ENCODE results near the gene ITIH3. TPM values are rescaled to one million over a fixed set of nuclear protein-coding genes. Genes with fewer than 3 reads are reported as not detected.
A peak's percentile ranks its signal among the peaks of the same experiment; 100 is the strongest.

Gene ITIH3
- total RNA-seq, 1 experiment from 2014 or later = 0.67 TPM

- DNase-seq (ENCODE audit: low read depth, low spot score) (peak; percentile 28), ATAC-seq (peak; percentile 91)
- Histone ChIP-seq H3K9me3 (ENCODE audit: control insufficient read depth, insufficient read depth, low read depth, low read length) (no peaks in the 10 kb centered on the region), H3K36me3 (ENCODE audit: control insufficient read depth, insufficient read depth, low read length) (no peaks in the 10 kb centered on the region), H3K27me3 (ENCODE audit: control insufficient read depth, insufficient read depth, low read length) (no peaks in the 10 kb centered on the region), H3K4me1 (ENCODE audit: control insufficient read depth, insufficient read depth, low read length) (no peaks in the 10 kb centered on the region), H3K27ac (ENCODE audit: low read length) (no peak overlapping the region), H3K4me3 (ENCODE audit: low read depth in 2 of 2, low read length in 2 of 2) (no peak overlapping the region)
- ChIA-PET POLR2A (no interaction called here), CTCF (interaction anchor here (0.6 to 0.7 kb wide), 2 partner anchors 66 to 130 kb away, joined by 4 read pairs; no protein-coding TSS in a partner anchor)
- BruUV-seq (replicated peaks) = no TSS peak
- intact Hi-C loops (cut with micrococcal nuclease; ENCODE audit: unreplicated experiment) (loop anchor here (2.0 kb wide), 1 partner anchor 221 kb away; no protein-coding TSS in a partner anchor), in situ Hi-C loops (cut with HindIII; ENCODE audit: low pct_unique_long_range_greater_than_20kb, low sequenced_read_pairs) (no loop called here)
- TF ChIP-seq CTCF (IDR thresholded peaks at IDR 0.05) (peak; percentile 72), POLR2AphosphoS5 (IDR thresholded peaks at IDR 0.05; ENCODE audit: low read depth, low read length) (no peak)
These were observed 56.8 kb downstream of the ITIH3 start for GRCh38 chr3:52851348-52851747.

GRCh38 chr3:52852419-52852818 is 57.8 kb downstream of the ITIH3 start:
- ATAC-seq (no peak), DNase-seq (ENCODE audit: low read depth, low spot score) (no peak)

More at GRCh38 chr3:52852419-52852818, 57.8 kb downstream of the ITIH3 start:
- in situ Hi-C loops (cut with HindIII; ENCODE audit: low pct_unique_long_range_greater_than_20kb, low sequenced_read_pairs) (no loop called here), intact Hi-C loops (cut with micrococcal nuclease; ENCODE audit: unreplicated experiment) (no loop called here)
- ChIA-PET CTCF (no interaction called here), POLR2A (no interaction called here)
- no peaks in the 10 kb centered on the region for H3K36me3 ChIP-seq (ENCODE audit: control insufficient read depth, insufficient read depth, low read length)
- TF ChIP-seq SIN3A (IDR thresholded peaks at IDR 0.05; ENCODE audit: borderline replicate concordance, insufficient read depth, low read depth, low read length) (no peak), POLR2AphosphoS5 (IDR thresholded peaks at IDR 0.05; ENCODE audit: low read depth, low read length) (no peak), TCF7L2 (IDR thresholded peaks at IDR 0.05; ENCODE audit: low read depth, low read length) (no peak), CTCF (IDR thresholded peaks at IDR 0.05) (no peak)
- TF ChIP-seq, protein P1, sequence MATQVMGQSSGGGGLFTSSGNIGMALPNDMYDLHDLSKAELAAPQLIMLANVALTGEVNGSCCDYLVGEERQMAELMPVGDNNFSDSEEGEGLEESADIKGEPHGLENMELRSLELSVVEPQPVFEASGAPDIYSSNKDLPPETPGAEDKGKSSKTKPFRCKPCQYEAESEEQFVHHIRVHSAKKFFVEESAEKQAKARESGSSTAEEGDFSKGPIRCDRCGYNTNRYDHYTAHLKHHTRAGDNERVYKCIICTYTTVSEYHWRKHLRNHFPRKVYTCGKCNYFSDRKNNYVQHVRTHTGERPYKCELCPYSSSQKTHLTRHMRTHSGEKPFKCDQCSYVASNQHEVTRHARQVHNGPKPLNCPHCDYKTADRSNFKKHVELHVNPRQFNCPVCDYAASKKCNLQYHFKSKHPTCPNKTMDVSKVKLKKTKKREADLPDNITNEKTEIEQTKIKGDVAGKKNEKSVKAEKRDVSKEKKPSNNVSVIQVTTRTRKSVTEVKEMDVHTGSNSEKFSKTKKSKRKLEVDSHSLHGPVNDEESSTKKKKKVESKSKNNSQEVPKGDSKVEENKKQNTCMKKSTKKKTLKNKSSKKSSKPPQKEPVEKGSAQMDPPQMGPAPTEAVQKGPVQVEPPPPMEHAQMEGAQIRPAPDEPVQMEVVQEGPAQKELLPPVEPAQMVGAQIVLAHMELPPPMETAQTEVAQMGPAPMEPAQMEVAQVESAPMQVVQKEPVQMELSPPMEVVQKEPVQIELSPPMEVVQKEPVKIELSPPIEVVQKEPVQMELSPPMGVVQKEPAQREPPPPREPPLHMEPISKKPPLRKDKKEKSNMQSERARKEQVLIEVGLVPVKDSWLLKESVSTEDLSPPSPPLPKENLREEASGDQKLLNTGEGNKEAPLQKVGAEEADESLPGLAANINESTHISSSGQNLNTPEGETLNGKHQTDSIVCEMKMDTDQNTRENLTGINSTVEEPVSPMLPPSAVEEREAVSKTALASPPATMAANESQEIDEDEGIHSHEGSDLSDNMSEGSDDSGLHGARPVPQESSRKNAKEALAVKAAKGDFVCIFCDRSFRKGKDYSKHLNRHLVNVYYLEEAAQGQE (IDR thresholded peaks at IDR 0.05; ENCODE audit: insufficient read depth in 1 of 2, low read depth in 2 of 2, low read length in 1 of 2) = no peak
- H3K27me3 ChIP-seq (ENCODE audit: control insufficient read depth, insufficient read depth, low read length) = no peaks in the 10 kb centered on the region
- H3K4me3 ChIP-seq (ENCODE audit: low read depth in 2 of 2, low read length in 2 of 2) = no peak overlapping the region
- no peak overlapping the region for H3K27ac ChIP-seq (ENCODE audit: low read length)
- no TSS peak for BruUV-seq (replicated peaks)
- H3K9me3 ChIP-seq (ENCODE audit: control insufficient read depth, insufficient read depth, low read depth, low read length) = no peaks in the 10 kb centered on the region
- no peaks in the 10 kb centered on the region for H3K4me1 ChIP-seq (ENCODE audit: control insufficient read depth, insufficient read depth, low read length)
